Rectal smooth muscle tissue (tissue), 1 donor: ENCODE measurements around the gene DLL4.

Source experiments
- H3K27ac ChIP-seq: one replicate; pipeline ENCODE4 v1.7.0; 2013; ENCODE audit warnings: low read depth, low read length, inconsistent platforms
- H3K27me3 ChIP-seq: one replicate; pipeline ENCODE4 v1.7.0; 2013; ENCODE audit warnings: low read length; ENCODE audit not compliant: control insufficient read depth, insufficient read depth
- H3K36me3 ChIP-seq: one replicate; pipeline ENCODE4 v1.7.0; 2013; ENCODE audit warnings: low read length; ENCODE audit not compliant: control insufficient read depth, insufficient read depth
- H3K4me1 ChIP-seq: one replicate; pipeline ENCODE4 v1.7.0; 2013; ENCODE audit warnings: low read length; ENCODE audit not compliant: control insufficient read depth, insufficient read depth
- H3K4me3 ChIP-seq: one replicate; pipeline ENCODE4 v1.7.0; 2013; ENCODE audit warnings: low read length
- H3K9ac ChIP-seq: one replicate; pipeline ENCODE4 v1.7.0; 2013; ENCODE audit warnings: low read length

Gene DLL4

DNA sequence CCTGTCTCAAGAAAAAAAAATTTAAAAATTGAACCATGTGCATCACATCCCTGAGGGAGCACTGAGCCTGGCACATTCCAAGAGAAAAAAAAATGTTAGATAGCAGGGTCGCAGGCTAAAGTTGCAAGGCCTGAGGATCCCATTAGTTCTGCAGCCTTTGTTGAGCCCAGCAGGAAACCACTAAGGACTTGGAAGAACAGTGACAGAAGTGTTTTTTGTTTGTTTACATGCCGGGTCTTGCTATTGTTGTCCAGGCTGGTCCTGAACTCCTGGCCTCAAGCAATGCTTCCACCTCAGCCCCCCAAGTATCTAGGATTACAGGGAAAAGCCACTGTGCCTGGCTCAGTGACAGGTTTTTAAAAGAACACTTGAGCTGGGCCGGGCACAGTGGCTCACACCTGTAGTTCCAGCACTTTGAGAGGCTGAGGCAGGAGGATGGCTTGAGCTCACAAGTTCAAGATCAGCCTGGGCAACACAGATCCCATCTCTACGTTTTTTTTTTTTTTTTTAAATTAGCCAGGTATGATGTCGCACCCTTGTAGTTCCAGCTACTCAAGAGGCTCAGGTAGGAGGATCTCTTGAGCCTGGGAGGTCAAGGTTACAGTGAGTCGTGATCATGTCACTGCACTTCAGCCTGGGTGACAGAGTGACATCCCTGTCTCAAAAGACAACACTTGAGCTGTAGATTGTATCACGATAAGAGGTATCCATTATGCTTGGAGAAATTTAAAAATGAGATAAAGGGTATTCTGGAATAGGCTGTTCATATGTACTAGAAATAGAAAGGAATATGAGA, 39.3 kb downstream of the DLL4 start:
- H3K27ac ChIP-seq: no peak overlapping the region
- H3K4me3 ChIP-seq: no peak overlapping the region
- H3K4me1 ChIP-seq: no peaks in the 10 kb centered on the region
- H3K36me3 ChIP-seq: no peaks in the 10 kb centered on the region
- H3K9ac ChIP-seq: no peak overlapping the region
- no peaks in the 10 kb centered on the region for H3K27me3 ChIP-seq

DNA sequence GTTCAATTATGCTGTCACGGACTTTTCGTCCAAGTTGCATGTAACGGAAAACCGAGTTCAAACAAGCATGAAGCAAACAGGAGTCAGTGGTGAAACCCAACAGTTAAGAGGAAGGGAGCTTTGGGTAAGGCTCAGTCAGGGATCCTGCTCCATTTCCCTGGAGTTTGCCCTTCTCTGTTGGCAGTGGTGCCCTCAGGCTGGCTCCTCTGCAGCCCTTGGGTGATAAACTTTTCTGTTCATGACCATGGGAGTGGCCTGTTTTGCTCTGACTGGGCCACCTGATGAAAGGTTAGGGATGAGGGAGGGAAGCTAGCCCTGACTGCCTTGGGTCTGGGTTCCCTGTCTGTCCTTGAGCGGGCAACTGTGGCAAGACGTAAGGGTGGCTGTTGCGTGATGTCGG, 40.2 kb downstream of the DLL4 start:
- Histone ChIP-seq H3K27ac (no peak overlapping the region), H3K9ac (no peak overlapping the region), H3K27me3 (no peaks in the 10 kb centered on the region), H3K36me3 (no peaks in the 10 kb centered on the region), H3K4me3 (no peak overlapping the region), H3K4me1 (no peaks in the 10 kb centered on the region)

DNA sequence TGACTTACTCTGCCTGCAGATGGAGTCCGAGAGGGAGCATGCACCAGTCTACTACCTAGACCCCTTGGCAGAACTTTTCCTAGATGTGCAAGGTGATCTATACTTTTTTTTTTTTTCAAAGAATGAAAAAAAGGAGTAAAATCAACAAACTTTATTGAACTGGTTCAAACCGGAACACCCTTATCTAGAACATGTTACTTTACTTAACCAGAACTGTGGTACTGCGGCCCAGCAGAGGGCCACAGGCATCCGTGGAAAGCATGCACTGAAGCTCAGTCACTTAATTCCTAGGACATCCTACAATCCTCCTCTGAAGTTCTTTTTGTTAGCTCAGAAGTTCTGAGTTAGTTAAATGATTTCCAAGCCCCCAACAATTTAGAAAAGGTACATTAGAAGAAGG, 45.7 kb downstream of the DLL4 start:
- Histone ChIP-seq H3K36me3 (peaks cover 8% of the 10 kb centered on the region), H3K9ac (no peak overlapping the region)

DNA sequence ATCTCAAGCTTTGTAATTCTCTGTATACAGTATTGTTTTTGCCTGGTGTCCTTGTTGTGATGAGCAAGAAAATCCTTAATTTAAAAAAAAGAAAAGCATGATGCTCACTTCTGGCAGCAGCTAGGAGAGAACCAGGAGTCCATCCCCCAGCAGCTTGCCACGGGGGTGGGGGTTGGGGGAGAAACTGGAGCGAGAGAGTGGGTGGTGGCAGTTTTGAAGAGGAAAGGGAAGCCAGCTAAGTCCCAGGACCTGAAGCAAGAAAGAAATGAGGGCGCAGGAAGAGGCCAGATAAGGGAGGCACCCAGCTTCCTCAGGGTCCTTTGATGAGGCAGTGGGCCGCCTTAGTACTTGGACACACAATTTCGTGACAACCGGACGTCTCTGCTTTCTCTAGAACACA, 47.7 kb downstream of the DLL4 start:
- H3K27me3 ChIP-seq: no peaks in the 10 kb centered on the region
- peaks cover 26% of the 10 kb centered on the region for H3K36me3 ChIP-seq
- H3K4me3 ChIP-seq: no peak overlapping the region
- H3K27ac ChIP-seq: no peak overlapping the region
- no peaks in the 10 kb centered on the region for H3K4me1 ChIP-seq
- H3K9ac ChIP-seq: no peak overlapping the region

More for the DNA sequence above, 45.7 kb downstream of the DLL4 start:
- no peaks in the 10 kb centered on the region for H3K27me3 ChIP-seq
- H3K27ac ChIP-seq: no peak overlapping the region
- no peaks in the 10 kb centered on the region for H3K4me1 ChIP-seq
- no peak overlapping the region for H3K4me3 ChIP-seq

DNA sequence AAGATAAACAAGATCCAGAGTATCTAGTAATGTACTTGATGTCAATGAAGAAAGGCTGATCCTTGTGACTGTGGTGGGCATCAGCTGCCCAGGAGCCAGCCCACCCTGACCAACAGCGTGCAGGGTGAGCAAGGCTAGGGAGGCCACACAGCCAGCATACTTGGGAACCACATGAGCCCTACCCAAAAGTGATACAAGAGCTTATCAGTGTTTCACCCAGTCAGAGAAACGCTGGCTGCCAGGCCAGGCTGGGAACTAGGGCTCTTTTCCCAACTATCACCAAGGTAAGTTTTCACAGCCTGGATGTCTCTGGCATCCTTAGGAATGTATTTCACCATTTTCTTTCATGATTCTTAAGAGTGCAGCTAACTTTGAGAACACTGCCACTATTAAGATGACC, 49.0 kb downstream of the DLL4 start:
- no peak overlapping the region for H3K4me3 ChIP-seq
- no peak overlapping the region for H3K9ac ChIP-seq
- H3K27me3 ChIP-seq: no peaks in the 10 kb centered on the region
- H3K36me3 ChIP-seq: peaks cover 38% of the 10 kb centered on the region
- H3K4me1 ChIP-seq: no peaks in the 10 kb centered on the region
- no peak overlapping the region for H3K27ac ChIP-seq

DNA sequence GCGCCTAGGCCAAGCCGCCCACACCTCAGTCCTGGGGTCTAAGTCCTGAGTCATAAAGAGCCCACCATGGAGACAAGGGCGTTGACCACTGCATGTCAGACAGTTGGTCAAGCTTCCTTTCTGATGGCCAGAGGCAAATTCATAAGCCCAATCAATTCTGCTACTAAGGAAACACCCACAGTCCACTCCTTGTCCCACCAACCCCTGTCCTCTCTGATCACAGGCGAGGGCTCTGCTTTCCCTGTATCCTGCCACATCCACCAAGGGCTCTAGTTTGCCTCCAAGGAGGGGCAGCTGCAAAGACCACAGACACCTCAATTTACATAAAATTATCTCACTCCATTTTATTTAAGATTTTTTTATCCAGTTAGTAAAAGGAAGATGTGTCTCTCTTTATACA, 49.4 kb downstream of the DLL4 start:
- Histone ChIP-seq H3K4me1 (no peaks in the 10 kb centered on the region), H3K4me3 (no peak overlapping the region), H3K27me3 (no peaks in the 10 kb centered on the region), H3K27ac (no peak overlapping the region), H3K9ac (no peak overlapping the region), H3K36me3 (peaks cover 42% of the 10 kb centered on the region)

DNA sequence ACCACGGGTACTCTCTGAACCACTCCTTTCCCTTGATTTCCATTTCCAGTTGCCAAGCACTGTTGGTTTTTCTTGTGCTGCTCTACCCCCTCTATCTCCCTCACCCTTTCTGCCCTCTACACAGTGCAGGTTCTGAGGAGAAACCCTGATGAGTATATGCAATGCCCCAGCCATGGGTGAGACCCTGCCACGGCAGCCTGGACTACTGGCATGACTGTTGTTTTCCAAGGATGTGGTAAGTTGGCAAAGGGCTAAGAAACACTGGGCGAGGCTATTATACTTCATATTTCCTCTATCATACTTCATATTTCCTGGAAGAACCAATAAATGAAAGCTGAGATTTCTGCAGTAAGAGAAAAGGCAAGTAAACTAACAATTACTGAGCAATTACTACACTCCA, 52.0 kb downstream of the DLL4 start:
- Histone ChIP-seq H3K9ac (no peak overlapping the region), H3K27ac (no peak overlapping the region), H3K36me3 (peaks cover 51% of the 10 kb centered on the region), H3K4me3 (no peak overlapping the region), H3K27me3 (no peaks in the 10 kb centered on the region), H3K4me1 (no peaks in the 10 kb centered on the region)

DNA sequence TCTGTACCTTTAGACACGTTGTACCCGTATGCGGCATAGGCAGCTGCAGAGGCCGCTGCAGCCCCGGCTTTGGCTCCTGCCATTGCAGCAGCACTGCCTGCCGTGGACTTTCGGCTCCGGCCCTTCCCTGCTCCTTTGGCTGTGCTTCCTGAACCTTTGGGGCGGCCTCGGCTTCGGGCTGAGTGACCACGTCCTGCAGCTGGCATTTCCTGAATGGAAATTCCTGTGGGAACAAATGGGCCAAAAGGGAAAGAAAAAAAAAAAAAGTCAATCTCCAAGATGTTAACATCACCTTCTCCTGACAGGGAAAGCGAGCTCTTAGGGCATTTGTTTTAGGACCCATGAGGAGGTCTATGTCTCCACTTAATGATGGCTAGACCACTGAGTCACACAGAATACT, 53.7 kb downstream of the DLL4 start:
- no peaks in the 10 kb centered on the region for H3K4me1 ChIP-seq
- H3K36me3 ChIP-seq: peaks cover 62% of the 10 kb centered on the region
- no peaks in the 10 kb centered on the region for H3K27me3 ChIP-seq
- no peak overlapping the region for H3K9ac ChIP-seq
- H3K4me3 ChIP-seq: no peak overlapping the region
- H3K27ac ChIP-seq: no peak overlapping the region

DNA sequence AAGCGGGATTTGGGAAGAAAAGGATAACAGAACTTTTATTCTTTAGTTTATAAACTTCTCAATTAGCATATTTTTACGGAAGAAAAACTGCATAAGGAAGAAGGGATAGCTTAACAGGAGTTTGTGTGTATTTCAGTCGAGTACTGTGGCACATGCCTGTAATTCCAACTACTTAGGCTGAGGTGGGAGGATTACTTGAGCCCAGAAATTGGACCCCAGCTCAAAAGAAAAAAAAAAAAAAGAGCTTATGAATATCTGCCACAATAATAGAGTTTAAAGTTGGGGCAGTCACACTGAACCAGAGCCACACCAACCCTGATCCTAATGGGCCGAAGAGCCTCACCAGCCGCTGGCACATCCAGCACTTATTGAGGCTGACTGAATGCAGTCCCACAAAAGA, 55.3 kb downstream of the DLL4 start:
- Histone ChIP-seq H3K4me1 (no peaks in the 10 kb centered on the region), H3K4me3 (no peak overlapping the region), H3K27ac (no peak overlapping the region), H3K9ac (no peak overlapping the region), H3K36me3 (peaks cover 58% of the 10 kb centered on the region), H3K27me3 (no peaks in the 10 kb centered on the region)

DNA sequence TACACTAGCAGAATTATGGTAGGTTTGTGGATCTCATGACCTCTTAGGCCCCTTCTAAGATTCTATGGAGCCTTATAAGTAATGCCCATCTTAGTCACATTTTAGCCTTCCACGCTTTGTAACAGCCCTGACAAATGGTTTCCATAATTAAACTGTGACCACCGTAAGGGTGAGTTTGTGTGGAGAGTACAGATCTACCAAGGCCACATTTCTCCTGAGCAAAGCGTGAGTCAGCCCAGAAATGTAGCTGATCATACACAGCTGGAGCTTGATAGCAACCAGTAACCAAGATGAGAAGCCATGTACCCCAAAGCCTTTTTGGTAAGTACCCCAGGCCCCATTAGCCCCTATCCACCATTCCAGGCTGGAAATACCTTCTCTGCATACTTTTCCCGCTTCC, 55.8 kb downstream of the DLL4 start:
- Histone ChIP-seq H3K4me1 (no peaks in the 10 kb centered on the region), H3K4me3 (no peak overlapping the region), H3K27me3 (no peaks in the 10 kb centered on the region), H3K36me3 (peaks cover 53% of the 10 kb centered on the region), H3K9ac (no peak overlapping the region), H3K27ac (no peak overlapping the region)

DNA sequence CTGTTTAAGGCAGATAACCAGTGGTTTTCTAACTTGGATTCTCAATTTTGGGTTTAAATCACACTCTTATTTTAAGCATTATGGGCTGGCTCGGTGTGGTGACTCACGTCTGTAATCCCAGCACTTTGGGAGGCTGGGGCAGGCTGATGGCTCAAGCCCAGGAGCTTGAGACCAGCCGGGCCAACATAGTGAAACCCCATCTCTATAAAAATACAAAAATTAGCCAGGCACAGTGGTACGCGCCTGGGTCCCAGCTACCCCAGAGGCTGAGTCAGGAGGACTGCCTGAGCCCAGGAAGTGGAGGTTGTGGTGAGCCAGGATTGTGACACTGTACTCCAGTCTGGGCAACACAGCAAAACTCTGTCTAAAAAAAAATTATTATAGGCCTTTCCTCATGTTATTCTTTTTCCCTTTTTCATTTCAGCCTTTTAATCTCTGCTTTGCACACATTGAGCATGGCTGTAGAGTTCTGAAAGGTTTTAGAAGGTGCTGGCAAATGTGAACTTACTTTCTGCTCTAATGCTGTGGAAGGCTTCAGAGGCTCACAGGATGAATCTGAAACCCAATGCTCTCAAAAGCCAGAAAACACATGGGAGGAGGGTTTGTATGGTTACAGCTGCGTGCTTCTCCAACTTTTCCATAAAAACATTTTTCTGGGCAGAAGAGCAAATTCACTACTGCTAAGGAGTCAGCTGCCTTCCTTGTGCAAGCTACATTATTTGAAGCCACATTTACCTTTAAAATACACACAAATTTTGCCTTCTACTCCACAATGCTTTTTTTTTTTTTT, 56.6 kb downstream of the DLL4 start:
- no peak overlapping the region for H3K4me3 ChIP-seq
- no peak overlapping the region for H3K9ac ChIP-seq
- H3K27me3 ChIP-seq: no peaks in the 10 kb centered on the region
- peaks cover 45% of the 10 kb centered on the region for H3K36me3 ChIP-seq
- no peak overlapping the region for H3K27ac ChIP-seq
- no peaks in the 10 kb centered on the region for H3K4me1 ChIP-seq

DNA sequence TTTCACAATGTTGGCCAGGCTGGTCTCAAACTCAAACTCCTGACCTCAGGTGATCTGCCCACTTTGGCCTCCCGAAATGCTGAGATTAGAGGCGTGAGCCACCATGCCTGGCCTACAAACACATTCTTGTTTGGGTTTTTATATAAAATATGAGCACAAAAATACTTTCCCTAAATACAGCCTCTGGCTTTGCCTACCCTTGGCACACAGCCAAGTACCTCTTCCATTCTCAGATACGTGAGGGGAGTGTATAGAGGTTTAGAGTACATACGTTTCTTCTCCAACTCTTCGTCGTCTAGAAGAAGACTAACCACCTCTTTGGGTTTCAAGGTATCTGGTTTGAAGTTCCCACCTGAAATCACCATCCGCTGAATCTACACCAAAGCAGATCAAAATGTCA, 57.7 kb downstream of the DLL4 start:
- Histone ChIP-seq H3K27ac (no peak overlapping the region), H3K9ac (no peak overlapping the region), H3K36me3 (peaks cover 36% of the 10 kb centered on the region), H3K4me1 (no peaks in the 10 kb centered on the region), H3K27me3 (no peaks in the 10 kb centered on the region), H3K4me3 (no peak overlapping the region)

DNA sequence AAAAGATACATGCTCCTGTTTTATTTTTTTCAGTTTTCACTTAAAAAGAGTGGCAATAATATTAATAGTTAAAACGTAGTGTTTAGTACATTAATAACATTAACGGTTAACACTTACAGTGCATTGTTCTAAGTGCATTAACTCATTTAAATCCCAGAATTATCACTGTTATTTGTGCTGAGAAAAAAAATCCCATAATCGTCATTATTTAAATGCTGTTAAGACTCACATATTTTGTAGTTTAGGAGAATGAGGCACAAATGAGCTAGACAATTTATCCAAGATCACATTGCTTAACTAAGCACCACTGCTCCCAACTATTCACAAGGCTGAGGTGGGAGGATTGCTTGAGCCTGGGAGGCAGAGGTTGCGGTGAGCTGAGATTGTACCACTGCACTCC, 59.0 kb downstream of the DLL4 start:
- Histone ChIP-seq H3K36me3 (peaks cover 23% of the 10 kb centered on the region), H3K27me3 (no peaks in the 10 kb centered on the region), H3K4me3 (no peak overlapping the region), H3K4me1 (peaks cover 4% of the 10 kb centered on the region), H3K27ac (no peak overlapping the region), H3K9ac (no peak overlapping the region)
